CD4-positive, alpha-beta T cell (primary cell): ENCODE data around the gene PBX1. TPM values are rescaled to one million over a fixed set of nuclear protein-coding genes. Genes with fewer than 3 reads are reported as not detected.
A peak's percentile ranks its signal among the peaks of the same experiment; 100 is the strongest.

Experiments used
- ATAC-seq: fragments of 200-7000 bp; cut with Tn5 transposase; one replicate; pipeline ENCODE4 v1.10.0; 2022; ENCODE audit warnings: mild to moderate bottlenecking; ENCODE audit not compliant: poor library complexity
- CTCF ChIA-PET: fragments of 350-600 bp; sonication (Branson Sonifier 250); formaldehyde crosslinking; loops from one replicate; lab custom pipeline; 2021; ENCODE audit warnings: antibody characterized with exemption, inconsistent platforms; lab: Charles Lee
- POLR2A ChIA-PET: fragments of 350-600 bp; sonication (Branson Sonifier 250); formaldehyde crosslinking; loops from one replicate; lab custom pipeline; 2021; ENCODE audit warnings: antibody characterized with exemption, inconsistent platforms; lab: Charles Lee
- DNase-seq, 14 experiments: peaks; one replicate each; pipeline ENCODE4 v3.0.0-alpha.2; 2013 to 2020; ENCODE audit warnings: mixed read lengths in 2 of 14
- H3K27ac ChIP-seq, 2 donors: one replicate each; pipeline versions ENCODE4 v1.5.1 to v1.7.0; 2013; ENCODE audit warnings: low read length in 2 of 2, low read depth in 1 of 2, mild to moderate bottlenecking in 1 of 2
- H3K27me3 ChIP-seq, 2 experiments: 1 replicate in 1 of 2; 2 replicates in 1 of 2; pipeline versions ENCODE4 v1.6.1 to v1.7.0; 2013; ENCODE audit warnings: low read length in 2 of 2, control low read depth in 1 of 2, mild to moderate bottlenecking in 1 of 2, moderate library complexity in 1 of 2; ENCODE audit not compliant: insufficient read depth in 2 of 2, control insufficient read depth in 1 of 2
- H3K36me3 ChIP-seq: one replicate; pipeline ENCODE4 v1.6.1; 2013; ENCODE audit warnings: low read length, control low read depth; ENCODE audit not compliant: insufficient read depth
- H3K4me1 ChIP-seq: one replicate; pipeline ENCODE4 v1.6.1; 2013; ENCODE audit warnings: low read length, control low read depth; ENCODE audit not compliant: insufficient read depth
- H3K4me3 ChIP-seq: one replicate; pipeline ENCODE4 v1.5.1; 2013; ENCODE audit warnings: mild to moderate bottlenecking, low read length, moderate library complexity
- H3K9me3 ChIP-seq, 2 experiments: 1 replicate in 1 of 2; 2 replicates in 1 of 2; pipeline versions ENCODE4 v1.6.1 to v1.7.0; 2013; ENCODE audit warnings: low read length in 2 of 2, mild to moderate bottlenecking in 2 of 2, control low read depth in 1 of 2, moderate library complexity in 1 of 2; ENCODE audit not compliant: control insufficient read depth in 1 of 2, insufficient read depth in 1 of 2
- H3K27ac Mint-ChIP-seq: one replicate; pipeline ENCODE4 v1.8.0; 2020; ENCODE audit warnings: mixed read lengths
- H3K27me3 Mint-ChIP-seq: one replicate; pipeline ENCODE4 v1.8.0; 2021; ENCODE audit warnings: mixed read lengths
- H3K36me3 Mint-ChIP-seq: one replicate; pipeline ENCODE4 v1.8.0; 2021; ENCODE audit warnings: low read depth, mixed read lengths
- H3K4me1 Mint-ChIP-seq: one replicate; pipeline ENCODE4 v1.8.0; 2021; ENCODE audit warnings: low read depth, mixed read lengths
- H3K4me3 Mint-ChIP-seq: one replicate; pipeline ENCODE4 v1.8.0; 2020; ENCODE audit warnings: mild to moderate bottlenecking, mixed read lengths
- H3K9me3 Mint-ChIP-seq: one replicate; pipeline ENCODE4 v1.8.0; 2020; ENCODE audit warnings: mixed read lengths
- CTCF ChIP-seq: fragments of 200-600 bp; IDR thresholded peaks from one replicate; pipeline ENCODE4 v1.8.0; 2022; ENCODE audit warnings: antibody characterized with exemption, mild to moderate bottlenecking
- intact Hi-C, 2 experiments: fragments of 100-400 bp; cut with DNase I in 1 of 2; cut with micrococcal nuclease in 1 of 2; formaldehyde crosslinking; loops; one replicate each; pipeline versions ENCODE4 v1.15.1 to v1.9.0; 2023 to 2025; cut with DNase I, micrococcal nuclease
- polyA plus RNA-seq, 2 donors: library from polyadenylated mRNA; unstranded; fragments of 120-200 nt; gene quantifications; one replicate each; pipeline ENCODE4 v1.2.1, GENCODE V29; 2013
- total RNA-seq, 174 experiments: library from RNA in 2 of 174; stranded (reverse) in 2 of 174; gene quantifications; one replicate each; pipeline ENCODE4 v1.2.3 and lab custom pipeline; 2021 to 2026

PBX1 gene
- total RNA-seq (under 1 TPM; 0.64 to 0.96 TPM), total RNA-seq (lab: John Stamatoyannopoulos, UW) (0 to 5.0 (median 1.3) reads per million in 172 experiments)
- polyA plus RNA-seq (2013, experiment 1 of 2) = 0.23 TPM
- polyA plus RNA-seq (2013, experiment 2 of 2) = 1.6 TPM

GRCh38 chr1:164558461-164559341 lies at the start of gene PBX1:
TSS of gene PBX1 (plus strand) at chr1:164559184.
- no peak within 1 kb of the TSS for H3K27ac ChIP-seq
- TF ChIP-seq CTCF = no peak
- Mint-ChIP-seq H3K36me3 (no peaks in the 10 kb centered on the region), H3K27ac (no peak within 1 kb of the TSS), H3K4me3 (peak within 1 kb of the TSS; percentile 87), H3K27me3 (peaks cover 37% of the 10 kb centered on the region), H3K4me1 (peaks cover 21% of the 10 kb centered on the region), H3K9me3 (peaks cover 2% of the 10 kb centered on the region)
- H3K4me3 ChIP-seq = peak within 1 kb of the TSS; percentile 39
- CTCF ChIA-PET = no interaction called here
- ATAC-seq (peak; percentile 99), DNase-seq (peak; percentile 11 to 80 (median 60))
- no peaks in the 10 kb centered on the region for H3K36me3 ChIP-seq
- peaks cover 0 to 7% of the 10 kb centered on the region in 2 experiments for H3K9me3 ChIP-seq
- H3K4me1 ChIP-seq = no peaks in the 10 kb centered on the region
- intact Hi-C loops = no loop called here
- H3K27me3 ChIP-seq = peaks cover 0 to 28% of the 10 kb centered on the region in 2 experiments
- POLR2A ChIA-PET = no interaction called here

DNA sequence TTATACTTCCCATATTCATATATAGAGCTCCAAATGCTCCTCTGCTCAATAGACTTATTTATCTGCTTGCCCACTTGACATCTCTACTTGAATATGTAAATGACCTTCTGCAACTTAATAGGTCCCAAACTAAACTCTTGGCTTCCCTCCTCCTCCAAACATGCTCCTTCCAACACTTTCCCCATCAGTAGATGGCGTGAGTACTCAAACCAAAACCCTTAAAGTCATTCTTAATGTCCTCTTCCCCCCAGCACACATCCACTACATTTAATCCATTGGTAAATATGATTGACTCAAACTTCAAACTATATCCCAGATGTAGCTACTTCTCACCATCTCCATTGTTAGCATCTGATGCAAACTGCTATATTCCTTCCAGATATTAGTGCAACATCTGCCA lies 48.5 kb upstream of the PBX1 start:
- ATAC-seq = no peak
- H3K36me3 Mint-ChIP-seq = no peaks in the 10 kb centered on the region

More for the DNA sequence above, 48.5 kb upstream of the PBX1 start:
- no peak for TF ChIP-seq CTCF
- H3K4me1 Mint-ChIP-seq = no peaks in the 10 kb centered on the region
- no peaks in the 10 kb centered on the region for H3K36me3 ChIP-seq
- no peaks in the 10 kb centered on the region for H3K27me3 Mint-ChIP-seq
- no peak overlapping the region for H3K4me3 ChIP-seq
- no peak overlapping the region for H3K27ac ChIP-seq
- no peaks in the 10 kb centered on the region for H3K27me3 ChIP-seq
- H3K9me3 Mint-ChIP-seq = no peaks in the 10 kb centered on the region
- CTCF ChIA-PET = no interaction called here
- H3K4me1 ChIP-seq = no peaks in the 10 kb centered on the region
- H3K4me3 Mint-ChIP-seq = no peak overlapping the region
- H3K27ac Mint-ChIP-seq = no peak overlapping the region
- peaks cover 0 to 4% of the 10 kb centered on the region in 2 experiments for H3K9me3 ChIP-seq
- POLR2A ChIA-PET = no interaction called here
- intact Hi-C loops = no loop called here
- no peak for DNase-seq
